VCaP (cell line): ENCODE measurements around the gene GSG1L.

Experiments used
- H3K27ac ChIP-seq: fragments of 450-650 bp; 2 replicates; pipeline ENCODE4 v1.5.1; 2017
- CTCF ChIP-seq: fragments of 450-650 bp; conservative IDR thresholded peaks from 2 replicates; pipeline ENCODE4 v1.5.1; 2017; ENCODE audit warnings: mild to moderate bottlenecking, moderate library complexity

The GSG1L gene

GRCh38 chr16:28098959-28099945, 35.7 kb upstream of the GSG1L start:
- no peak for TF ChIP-seq CTCF
- H3K27ac ChIP-seq = no peak overlapping the region

GRCh38 chr16:28098171-28098958, 34.9 kb upstream of the GSG1L start:
- no peak overlapping the region for H3K27ac ChIP-seq
- no peak for TF ChIP-seq CTCF

- TF ChIP-seq CTCF = no peak
- no peak overlapping the region for H3K27ac ChIP-seq
Measured at GRCh38 chr16:28096983-28097899, 33.7 kb upstream of the GSG1L start.

GRCh38 chr16:28093385-28093725, 29.8 kb upstream of the GSG1L start:
- TF ChIP-seq CTCF = no peak
- H3K27ac ChIP-seq = no peak overlapping the region

- TF ChIP-seq CTCF = no peak
- no peak overlapping the region for H3K27ac ChIP-seq
Measured at GRCh38 chr16:28092721-28093384, 29.3 kb upstream of the GSG1L start.

- no peak overlapping the region for H3K27ac ChIP-seq
- no peak for TF ChIP-seq CTCF
Measured at GRCh38 chr16:28091656-28092055, 28.1 kb upstream of the GSG1L start.
